Activated CD4-positive, alpha-beta T cell treated with anti-CD3 and anti-CD28 coated beads, Interleukin-2, amount 50 U/mL, for 1 hour (primary cell): ENCODE measurements around the gene ARID4A.
"Not testable (repeated sequence)": the region's sequence is repeated elsewhere in the genome, so short reads cannot be mapped to it uniquely, and the experiment has no call there.

Experiments used
- DNase-seq: peaks from one replicate; pipeline ENCODE4 v3.0.0-alpha.2; 2020

ARID4A gene

GRCh38 chr14:58367296-58367695 is 68.9 kb downstream of the ARID4A start:
- no peak for DNase-seq

GRCh38 chr14:58368956-58369355 is 70.6 kb downstream of the ARID4A start:
- DNase-seq, result no peak

GRCh38 chr14:58376791-58377190 is 78.4 kb downstream of the ARID4A start:
- no peak for DNase-seq

- DNase-seq, result no peak
Measured at GRCh38 chr14:58390830-58391229, 92.5 kb downstream of the ARID4A start.

- no peak for DNase-seq
Measured at GRCh38 chr14:58395562-58395811, 97.1 kb downstream of the ARID4A start.

GRCh38 chr14:58395812-58396788 is 97.7 kb downstream of the ARID4A start, which contains the start of gene TOMM20L:
Gene TOMM20L (plus strand): TSS chr14:58395930. CDS start chr14:58395958, 28 bp downstream.
- DNase-seq, result peak; percentile 68

GRCh38 chr14:58397156-58397555 is 98.8 kb downstream of the ARID4A start:
- no peak for DNase-seq

- no peak for DNase-seq
Measured at GRCh38 chr14:58398495-58398894, 100.1 kb downstream of the ARID4A start.

- DNase-seq, result no peak
Measured at GRCh38 chr14:58398895-58399294, 100.5 kb downstream of the ARID4A start.

GRCh38 chr14:58401587-58401986 is 103.2 kb downstream of the ARID4A start:
- no peak for DNase-seq

- no peak for DNase-seq
Measured at GRCh38 chr14:58408681-58409215, 110.4 kb downstream of the ARID4A start.

GRCh38 chr14:58414845-58415244 is 116.5 kb downstream of the ARID4A start:
- DNase-seq, result no peak

- DNase-seq, result no peak
Measured at GRCh38 chr14:58415636-58416547, 117.5 kb downstream of the ARID4A start.

- not testable (repeated sequence) for DNase-seq
Measured at GRCh38 chr14:58416934-58417333, 118.6 kb downstream of the ARID4A start.
